GM12878 (cell line): ENCODE measurements around the gene REG1A. TPM values are rescaled to one million over a fixed set of nuclear protein-coding genes. Genes with fewer than 3 reads are reported as not detected.

Experiments used
- ATAC-seq: fragments of 200-7000 bp; cut with Tn5 transposase; 3 replicates; pipeline ENCODE4 v1.9.1; 2020; ENCODE audit warnings: mild to moderate bottlenecking, moderate library complexity
- Bru-seq: library from RNA; stranded (reverse); fragments of 400-500 nt; gene quantifications from one replicate; lab custom pipeline; 2021; lab: Mats Ljungman, UMichigan
- BruChase-seq, 2 experiments: library from RNA; stranded (reverse); fragments of 400-500 nt; gene quantifications; one replicate each; lab custom pipeline; 2021; lab: Mats Ljungman, UMichigan
- BruUV-seq: library from RNA; stranded (reverse); fragments of 400-500 nt; replicated peaks from 2 replicates; lab custom pipeline; 2021; lab: Mats Ljungman, UMichigan
- CTCF ChIA-PET: fragments of 300-600 bp; sonication (Branson Sonifier 250); formaldehyde crosslinking; extraction: SDS; loops from one replicate; lab custom pipeline; 2021; ENCODE audit warnings: inconsistent platforms; lab: Yijun Ruan, JAX
- POLR2A ChIA-PET: fragments of 350-600 bp; formaldehyde crosslinking; extraction: SDS; loops from one replicate; lab custom pipeline; 2021; ENCODE audit warnings: inconsistent platforms; lab: Charles Lee
- RAD21 ChIA-PET: fragments of 300-600 bp; sonication (Branson Sonifier 250); formaldehyde crosslinking; loops from one replicate; lab custom pipeline; 2023; ENCODE audit warnings: antibody characterized with exemption; ENCODE audit not compliant: unreplicated experiment; lab: Charles Lee
- SMC1A ChIA-PET: fragments of 300-600 bp; sonication (Branson Sonifier 250); formaldehyde crosslinking; loops from one replicate; lab custom pipeline; 2023; ENCODE audit not compliant: unreplicated experiment, uncharacterized antibody; lab: Charles Lee
- DNase-seq: peaks from one replicate; pipeline ENCODE4 v3.0.0-alpha.2; 2011; ENCODE audit warnings: low read depth, low spot score
- FAIRE-seq: peaks from 3 replicates; lab custom pipeline; 2011; peaks lifted over from hg19 to GRCh38; lab: Jason Lieb, UNC
- H2AFZ ChIP-seq: 2 replicates; pipeline ENCODE4 v1.6.0; 2011; ENCODE audit warnings: low read depth, low read length, control low read depth; ENCODE audit not compliant: control insufficient read depth
- H3K27ac ChIP-seq: 2 replicates; pipeline ENCODE4 v1.5.1; 2011; ENCODE audit warnings: control low read depth; ENCODE audit not compliant: control insufficient read depth, insufficient read depth
- H3K27me3 ChIP-seq, 2 experiments: replicated peaks in 1 of 2; 2 replicates each; pipeline versions ENCODE4 v1.6.0 to v1.6.1; 2011; ENCODE audit warnings: low read length in 1 of 2; ENCODE audit not compliant: control insufficient read depth in 2 of 2, insufficient read depth in 2 of 2
- H3K36me3 ChIP-seq, 2 experiments: 2 replicates each; pipeline ENCODE4 v1.5.1; 2011; ENCODE audit warnings: low read length in 1 of 2; ENCODE audit not compliant: control insufficient read depth in 2 of 2, insufficient read depth in 2 of 2
- H3K4me1 ChIP-seq: 2 replicates; pipeline ENCODE4 v1.6.1; 2011; ENCODE audit warnings: mild to moderate bottlenecking, low read length, moderate library complexity, mixed read lengths; ENCODE audit not compliant: control insufficient read depth, insufficient read depth
- H3K4me2 ChIP-seq: 2 replicates; pipeline ENCODE4 v1.6.0; 2011; ENCODE audit warnings: control low read depth; ENCODE audit not compliant: control insufficient read depth, insufficient read depth
- H3K4me3 ChIP-seq: fragments of 200-600 bp; sonication (generic); 2 replicates; pipeline ENCODE4 v1.5.1; 2016
- H3K79me2 ChIP-seq: 2 replicates; pipeline ENCODE4 v1.6.0; 2011; ENCODE audit warnings: low read length; ENCODE audit not compliant: control insufficient read depth, insufficient read depth
- H3K9ac ChIP-seq: 2 replicates; pipeline ENCODE4 v1.8.0; 2011; ENCODE audit warnings: low read length, control low read depth, mixed read lengths; ENCODE audit not compliant: control insufficient read depth, insufficient read depth
- H3K9me3 ChIP-seq: replicated peaks from 3 replicates; pipeline ENCODE4 v1.5.1; 2011; ENCODE audit warnings: mild to moderate bottlenecking, low read length; ENCODE audit not compliant: control insufficient read depth, insufficient read depth
- H4K20me1 ChIP-seq: 2 replicates; pipeline ENCODE4 v1.6.0; 2011; ENCODE audit not compliant: control insufficient read depth, insufficient read depth
- BHLHE40 ChIP-seq, 2 experiments: fragments of 450-650 bp in 1 of 2; IDR thresholded peaks; 2 replicates each; pipeline ENCODE4 v1.6.1; 2011 to 2017; ENCODE audit warnings: low read depth in 2 of 2, borderline replicate concordance in 1 of 2, improper control_type of control experiment in 1 of 2, low read length in 1 of 2, mild to moderate bottlenecking in 1 of 2
- BMI1 ChIP-seq: fragments of 450-650 bp; IDR thresholded peaks from 2 replicates; pipeline ENCODE4 v1.6.1; 2016; ENCODE audit warnings: mild to moderate bottlenecking, moderate library complexity, borderline replicate concordance
- CBX5 ChIP-seq: sonication (generic); IDR thresholded peaks from 2 replicates; pipeline ENCODE4 v1.6.1; 2016; ENCODE audit warnings: low read depth, moderate library complexity, mild to moderate bottlenecking, inconsistent platforms
- CEBPB ChIP-seq, 2 experiments: fragments of 150-350 bp in 1 of 2; IDR thresholded peaks; 2 replicates each; pipeline ENCODE4 v1.6.1; 2012 to 2014; ENCODE audit warnings: low read depth in 2 of 2, low read length in 2 of 2, borderline replicate concordance in 1 of 2, inconsistent platforms in 1 of 2
- CHD2 ChIP-seq: IDR thresholded peaks from 2 replicates; pipeline ENCODE4 v1.6.1; 2011; ENCODE audit warnings: low read depth, low read length, improper control_type of control experiment, borderline replicate concordance
- EP300 ChIP-seq, 2 experiments: fragments of 150-350 bp in 1 of 2; IDR thresholded peaks; 2 replicates each; pipeline ENCODE4 v1.6.1; 2011 to 2012; ENCODE audit warnings: low read depth in 2 of 2, low read length in 2 of 2, borderline replicate concordance in 1 of 2, improper control_type of control experiment in 1 of 2, inconsistent platforms in 1 of 2; ENCODE audit not compliant: control insufficient read depth in 1 of 2
- JUNB ChIP-seq: IDR thresholded peaks from 2 replicates; pipeline ENCODE4 v1.6.1; 2016; ENCODE audit warnings: antibody characterized with exemption, mild to moderate bottlenecking
- KDM1A ChIP-seq: fragments of 200-600 bp; sonication (generic); IDR thresholded peaks from 2 replicates; pipeline ENCODE4 v1.6.1; 2016; ENCODE audit warnings: borderline replicate concordance
- KLF5 ChIP-seq: fragments of 450-650 bp; IDR thresholded peaks from 2 replicates; pipeline ENCODE4 v1.6.1; 2014; ENCODE audit warnings: mild to moderate bottlenecking; ENCODE audit not compliant: partially characterized antibody
- MEF2B ChIP-seq: fragments of 450-650 bp; IDR thresholded peaks from 2 replicates; pipeline ENCODE4 v1.6.1; 2018; ENCODE audit warnings: mild to moderate bottlenecking, moderate library complexity; ENCODE audit not compliant: partially characterized antibody, poor library complexity, severe bottlenecking
- RB1 ChIP-seq: fragments of 450-650 bp; formaldehyde crosslinking; IDR thresholded peaks from 2 replicates; pipeline ENCODE4 v1.6.1; 2017; ENCODE audit warnings: mild to moderate bottlenecking, borderline replicate concordance
- SREBF2 ChIP-seq: IDR thresholded peaks from 2 replicates; pipeline ENCODE4 v1.6.1; 2012; ENCODE audit warnings: mild to moderate bottlenecking, low read length
- SRF ChIP-seq, 2 experiments: IDR thresholded peaks; 2 replicates each; pipeline ENCODE4 v1.6.1; 2011; ENCODE audit warnings: low read depth in 2 of 2, low read length in 2 of 2, mild to moderate bottlenecking in 1 of 2, moderate library complexity in 1 of 2
- SUPT20H ChIP-seq: IDR thresholded peaks from 2 replicates; pipeline ENCODE4 v1.6.1; 2011; ENCODE audit warnings: low read depth, mild to moderate bottlenecking, low read length, moderate library complexity, borderline replicate concordance; ENCODE audit not compliant: control insufficient read depth
- WGBS: methylation state at CpG from one replicate; pipeline ENCODE4 v1.1.6; 2016; ENCODE audit warnings: low lambda C conversion rate; ENCODE audit not compliant: insufficient replicate concordance, insufficient coverage; ENCODE audit errors: missing lambda C conversion rate; 5-methylcytosine and 5-hydroxymethylcytosine counted together
- in situ Hi-C: fragments of 300-500 bp; cut with MboI; formaldehyde crosslinking; loops from 9 replicates; pipeline ENCODE4 v1.14.3; 2018; ENCODE audit warnings: mixed read lengths
- intact Hi-C: fragments of 100-400 bp; cut with micrococcal nuclease; formaldehyde crosslinking; loops from one replicate; pipeline ENCODE4 v1.14.2; 2022; ENCODE audit not compliant: unreplicated experiment
- long read RNA-seq, 2 experiments: library from polyadenylated mRNA; unstranded; transcript quantifications; one replicate each; pipeline ENCODE4 v2.0.0, GENCODE V29; 2019 to 2020
- polyA minus RNA-seq, 3 experiments: library from RNA; depleted of rRNA, polyadenylated mRNA; stranded (reverse); fragments of >200 nt; gene quantifications; 2 replicates each; pipeline ENCODE4 v1.2.3, GENCODE V29; 2011
- polyA plus RNA-seq, 11 experiments: library from polyadenylated mRNA; depleted of rRNA in 4 of 11; unstranded in 6 of 11; stranded (reverse) in 5 of 11; fragments of >200 nt; fragmentation: Nextera tagmentation in 4 of 11; fragmentation: Illumina TruSeq in 1 of 11; extraction: Ambion mirVana in 4 of 11; extraction: Trizol in 1 of 11; gene quantifications; 1 replicate in 1 of 11; 2 replicates in 10 of 11; pipeline versions ENCODE4 v1.2.1 to v1.2.3, GENCODE V29; 2011 to 2016; ENCODE audit warnings: inconsistent platforms in 2 of 11, missing spikeins in 2 of 11, low read depth in 1 of 11
- total RNA-seq, 4 experiments: library from RNA; depleted of rRNA in 3 of 4; stranded (reverse); fragments of >200 nt in 3 of 4; fragmentation: Illumina TruSeq in 1 of 4; extraction: Trizol in 1 of 4; gene quantifications; 2 replicates each; pipeline versions ENCODE4 v1.2.1 to v1.2.3, GENCODE V29; 2013 to 2021
- TF ChIP-seq, protein P1 (sequence below): IDR thresholded peaks from 2 replicates; pipeline ENCODE4 v1.6.1; 2011; ENCODE audit warnings: mild to moderate bottlenecking, low read depth, low read length, moderate library complexity; ENCODE audit not compliant: insufficient replicate concordance
- TF ChIP-seq, protein P2 (sequence below): IDR thresholded peaks from 2 replicates; pipeline ENCODE4 v1.6.1; 2011; ENCODE audit warnings: borderline replicate concordance, low read depth, mild to moderate bottlenecking, moderate library complexity, mixed read lengths, low read length; ENCODE audit not compliant: insufficient read depth; ENCODE audit errors: extremely low read length

REG1A gene, protein sequence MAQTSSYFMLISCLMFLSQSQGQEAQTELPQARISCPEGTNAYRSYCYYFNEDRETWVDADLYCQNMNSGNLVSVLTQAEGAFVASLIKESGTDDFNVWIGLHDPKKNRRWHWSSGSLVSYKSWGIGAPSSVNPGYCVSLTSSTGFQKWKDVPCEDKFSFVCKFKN
- total RNA-seq (2013; cell fraction: nucleolus; rRNA removed), result not detected in 2 replicates
- total RNA-seq (2014; rRNA removed), result not detected in 2 replicates
- total RNA-seq (2014; rRNA removed; fragmentation: Illumina TruSeq; extraction: Trizol), result not detected in 2 replicates
- 4.5 and 6.8 TPM in 2 replicates for total RNA-seq (2021)
- not detected for polyA plus RNA-seq (2011; ENCODE audit: low read depth)
- not detected in 2 replicates for polyA plus RNA-seq (2011; rRNA removed)
- not detected in 2 replicates for polyA plus RNA-seq (2011; cell fraction: cytosol; rRNA removed)
- polyA plus RNA-seq (2011; cell fraction: nucleus; rRNA removed), result not detected in 2 replicates
- polyA plus RNA-seq (2012), result not detected in 2 replicates
- not detected in 2 replicates for polyA plus RNA-seq (2014; fragmentation: Illumina TruSeq; extraction: Trizol)
- polyA plus RNA-seq (2014; fragmentation: Nextera tagmentation; extraction: Ambion mirVana), result not detected
- polyA plus RNA-seq (2014; rRNA removed), result not detected in 2 replicates
- not detected for polyA plus RNA-seq (2016; fragmentation: Nextera tagmentation; extraction: Ambion mirVana)
- not detected in 2 replicates for polyA minus RNA-seq (2011; rRNA and poly(A)+ RNA removed)
- not detected in 2 replicates for polyA minus RNA-seq (2011; cell fraction: cytosol; rRNA and poly(A)+ RNA removed)
- not detected in 2 replicates for polyA minus RNA-seq (2011; cell fraction: nucleus; rRNA and poly(A)+ RNA removed)
- Bru-seq, nascent RNA, result not detected
- not detected for BruChase-seq, experiment 1, labeled RNA remaining after a 6-hour chase
- BruChase-seq, experiment 2, labeled RNA remaining after a 2-hour chase, result not detected
- long read RNA-seq, experiment 1, result 0 reads
- long read RNA-seq, experiment 2, result 0 reads

DNA sequence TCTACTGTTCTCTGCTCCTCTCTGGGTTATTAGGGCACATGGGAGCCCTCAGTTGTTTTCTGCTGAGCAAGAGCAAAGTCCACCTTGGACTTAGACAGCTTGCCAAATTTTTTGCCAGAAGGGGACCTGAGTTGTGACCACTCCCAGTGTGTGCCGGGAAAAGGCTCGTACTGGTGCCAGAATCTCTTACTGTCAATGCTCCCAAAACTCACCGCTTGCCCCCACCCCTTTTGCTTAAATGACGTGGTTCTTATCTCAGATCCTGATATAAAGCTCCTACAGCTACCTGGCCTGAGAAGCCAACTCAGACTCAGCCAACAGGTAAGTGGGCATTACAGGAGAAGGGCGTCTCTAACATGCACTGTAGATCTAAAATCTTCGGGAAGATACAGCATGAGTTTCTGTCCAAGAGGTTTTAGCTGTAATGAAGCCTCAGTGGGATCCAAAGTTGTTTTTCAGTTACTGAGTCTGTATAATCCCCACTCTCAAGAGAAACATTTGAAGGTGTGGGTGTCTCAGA is at the start of gene REG1A:
Gene REG1A, plus strand, starts transcription at position 295 of the 520 bp plus-strand sequence. CDS start 374 bp downstream, outside the sequence.
- intact Hi-C loops, result no loop called here
- no peak for FAIRE-seq
- TF ChIP-seq BMI1, result no peak
- no peak for TF ChIP-seq CBX5
- no peak for TF ChIP-seq CHD2
- no peak for TF ChIP-seq MEF2B
- no peak for TF ChIP-seq EP300 (IDR thresholded peaks at IDR 0.05; ENCODE audit: borderline replicate concordance in 1 of 2, control insufficient read depth in 1 of 2, low read depth in 2 of 2, low read length in 2 of 2)
- TF ChIP-seq JUNB, result no peak
- no peak for TF ChIP-seq SUPT20H
- TF ChIP-seq SREBF2, result no peak
- no peak for TF ChIP-seq CEBPB (IDR thresholded peaks at IDR 0.05; ENCODE audit: borderline replicate concordance in 1 of 2, low read depth in 2 of 2, low read length in 2 of 2)
- TF ChIP-seq RB1, result no peak
- no peak for TF ChIP-seq BHLHE40 (IDR thresholded peaks at IDR 0.05; ENCODE audit: borderline replicate concordance in 1 of 2, low read depth in 2 of 2, low read length in 1 of 2)
- TF ChIP-seq KLF5, result no peak
- no peak for TF ChIP-seq KDM1A
- TF ChIP-seq SRF (IDR thresholded peaks at IDR 0.05; ENCODE audit: low read depth in 2 of 2, low read length in 2 of 2), result no peak
- TF ChIP-seq, protein P1, sequence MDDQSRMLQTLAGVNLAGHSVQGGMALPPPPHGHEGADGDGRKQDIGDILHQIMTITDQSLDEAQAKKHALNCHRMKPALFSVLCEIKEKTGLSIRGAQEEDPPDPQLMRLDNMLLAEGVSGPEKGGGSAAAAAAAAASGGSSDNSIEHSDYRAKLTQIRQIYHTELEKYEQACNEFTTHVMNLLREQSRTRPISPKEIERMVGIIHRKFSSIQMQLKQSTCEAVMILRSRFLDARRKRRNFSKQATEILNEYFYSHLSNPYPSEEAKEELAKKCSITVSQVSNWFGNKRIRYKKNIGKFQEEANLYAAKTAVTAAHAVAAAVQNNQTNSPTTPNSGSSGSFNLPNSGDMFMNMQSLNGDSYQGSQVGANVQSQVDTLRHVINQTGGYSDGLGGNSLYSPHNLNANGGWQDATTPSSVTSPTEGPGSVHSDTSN, result no peak
- TF ChIP-seq, protein P2, sequence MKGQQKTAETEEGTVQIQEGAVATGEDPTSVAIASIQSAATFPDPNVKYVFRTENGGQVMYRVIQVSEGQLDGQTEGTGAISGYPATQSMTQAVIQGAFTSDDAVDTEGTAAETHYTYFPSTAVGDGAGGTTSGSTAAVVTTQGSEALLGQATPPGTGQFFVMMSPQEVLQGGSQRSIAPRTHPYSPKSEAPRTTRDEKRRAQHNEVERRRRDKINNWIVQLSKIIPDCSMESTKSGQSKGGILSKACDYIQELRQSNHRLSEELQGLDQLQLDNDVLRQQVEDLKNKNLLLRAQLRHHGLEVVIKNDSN, result no peak

More for the DNA sequence above, at the start of gene REG1A:
- BruUV-seq, result no TSS peak
- no peaks in the 10 kb centered on the region for H3K79me2 ChIP-seq
- H2AFZ ChIP-seq, result no peak within 1 kb of the TSS
- no peak within 1 kb of the TSS for H3K4me2 ChIP-seq
- no peaks in the 10 kb centered on the region for H3K36me3 ChIP-seq
- ChIA-PET RAD21 (no interaction called here), POLR2A (no interaction called here), CTCF (no interaction called here), SMC1A (no interaction called here)
- DNase-seq (no peak), ATAC-seq (no peak)
- H3K4me3 ChIP-seq, result no peak within 1 kb of the TSS
- no peaks in the 10 kb centered on the region for H3K27me3 ChIP-seq
- no peak within 1 kb of the TSS for H3K9ac ChIP-seq
- H4K20me1 ChIP-seq, result no peaks in the 10 kb centered on the region
- 15% methylated on average over 6 of the region's 6 CpGs for WGBS
- no peak within 1 kb of the TSS for H3K27ac ChIP-seq
- in situ Hi-C loops, result no loop called here
- no peaks in the 10 kb centered on the region for H3K4me1 ChIP-seq
- H3K9me3 ChIP-seq, result no peaks in the 10 kb centered on the region
